Femur (tissue), 1 donor: ENCODE results near the gene EID2.

Source experiments
- DNase-seq: peaks from one replicate; pipeline ENCODE4 v3.0.0-alpha.2; 2017

The EID2 gene

GRCh38 chr19:39500543-39500942 is 39.4 kb downstream of the EID2 start:
- no peak for DNase-seq

- no peak for DNase-seq
These were observed 40.0 kb downstream of the EID2 start for GRCh38 chr19:39499932-39500331.

- DNase-seq, result no peak
These were observed 40.9 kb downstream of the EID2 start, which contains the start of gene DLL3 for GRCh38 chr19:39498798-39499642. DLL3 (plus strand) TSS chr19:39498947; CDS start chr19:39498975, 28 bp downstream.

DNA sequence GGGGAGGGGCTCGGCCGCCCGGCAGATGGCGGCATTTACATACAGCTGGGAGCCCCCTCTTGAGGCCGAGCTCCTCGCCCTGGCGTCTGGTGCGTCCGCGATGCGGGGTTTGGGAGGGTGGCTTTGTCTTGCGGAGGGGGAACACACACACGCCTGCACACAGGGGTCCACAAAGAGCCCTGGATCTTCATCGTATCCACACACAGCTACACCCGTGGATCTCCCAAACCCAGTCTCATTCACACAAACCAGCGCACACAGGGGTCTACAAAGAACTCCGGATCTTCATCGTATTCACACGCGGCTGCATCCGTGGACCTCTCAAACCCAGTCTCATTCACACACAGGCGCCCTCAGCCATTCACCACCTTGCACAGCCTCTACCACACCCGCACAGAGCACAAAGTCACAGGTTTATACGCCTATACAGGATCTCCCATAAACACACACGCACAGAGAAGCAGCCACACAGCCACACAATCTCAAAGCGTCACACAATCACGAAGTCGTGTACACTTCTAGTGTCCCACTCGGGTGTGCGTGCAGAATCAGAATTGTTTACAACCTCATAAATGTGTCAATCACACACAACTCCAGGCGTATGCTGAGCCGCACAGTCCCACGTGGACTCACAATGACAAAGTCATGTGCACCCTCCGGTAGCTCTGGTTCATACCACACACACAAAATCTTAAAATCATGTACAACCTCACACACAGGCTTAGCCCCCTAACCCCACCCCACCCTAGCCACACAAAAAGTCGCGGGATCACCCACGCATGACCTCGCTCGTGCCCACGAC is 41.8 kb downstream of the EID2 start:
- peak; percentile 60 for DNase-seq

GRCh38 chr19:39497701-39497995 is 42.3 kb downstream of the EID2 start:
- DNase-seq, result no peak

DNA sequence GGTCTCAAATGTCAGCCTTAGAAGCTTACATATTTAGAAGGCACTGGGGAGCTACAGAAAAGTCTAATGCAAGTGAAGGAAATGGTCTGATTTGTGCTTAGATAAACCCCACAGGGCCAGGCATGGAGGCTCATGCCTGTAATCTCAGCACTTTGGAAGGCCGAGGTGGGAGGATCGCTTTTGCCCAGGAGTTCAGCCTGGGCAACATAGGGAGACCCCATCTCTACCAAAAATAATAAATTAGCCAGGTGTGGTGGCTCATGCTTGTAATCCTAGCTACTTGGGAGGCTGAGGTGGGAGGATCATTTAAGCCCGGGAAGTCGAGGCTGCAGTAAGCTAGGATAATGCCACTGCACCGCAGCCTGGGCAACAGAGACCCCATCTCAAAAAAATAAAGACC is 43.9 kb downstream of the EID2 start:
- DNase-seq, result no peak

DNA sequence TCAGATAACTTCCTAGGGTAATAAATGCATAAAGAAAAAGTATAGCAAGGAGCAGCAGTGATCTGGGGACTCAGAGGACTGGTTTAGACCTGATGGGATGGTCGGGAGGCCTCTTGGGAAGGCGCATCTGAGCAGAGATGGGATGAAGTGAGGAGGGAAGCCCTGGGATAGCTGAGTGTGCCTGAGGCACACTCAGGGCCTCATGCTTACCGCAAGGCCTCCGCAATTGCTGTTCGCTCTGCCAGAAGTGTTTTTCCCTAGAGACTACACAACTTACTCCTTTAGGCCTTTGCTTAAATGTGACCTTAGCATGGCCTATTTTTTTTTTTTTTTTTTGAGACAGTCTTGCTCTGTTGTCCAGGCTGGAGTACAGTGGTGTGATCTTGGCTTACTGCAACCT is 45.3 kb downstream of the EID2 start:
- no peak for DNase-seq

- DNase-seq, result no peak
These were observed 47.2 kb downstream of the EID2 start for GRCh38 chr19:39492788-39493187.

DNA sequence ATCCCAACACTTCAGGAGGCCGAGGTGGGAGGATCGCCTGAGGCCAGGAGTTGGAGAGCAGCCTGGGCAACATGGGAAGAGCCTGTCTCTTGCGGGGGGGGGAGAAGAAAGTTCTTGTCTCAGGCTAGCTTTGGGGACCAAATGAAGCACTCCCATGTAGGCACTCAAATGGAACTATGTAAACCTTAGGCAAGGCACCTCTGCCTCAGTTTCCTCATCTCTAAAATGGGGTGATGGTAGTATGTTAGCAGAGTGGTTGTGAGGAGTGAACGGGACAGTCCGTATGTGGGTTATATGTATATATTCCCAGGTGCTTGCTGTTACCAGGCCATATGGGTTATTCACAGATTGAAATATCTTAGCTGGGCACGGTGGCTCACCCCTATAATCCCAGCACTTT is 47.7 kb downstream of the EID2 start:
- DNase-seq, result no peak

GRCh38 chr19:39489756-39490155 is 50.2 kb downstream of the EID2 start:
- DNase-seq, result no peak
